ENCODE data around the gene NFYC. TPM values are rescaled to one million over a fixed set of nuclear protein-coding genes. Genes with fewer than 3 reads are reported as not detected.

NFYC gene
- total RNA-seq, 1 experiment from 2014 or later = 83.0 TPM

GRCh38 chr1:40668769-40669525, 22.6 kb upstream of the NFYC start:
- TF ChIP-seq CTCF (conservative IDR thresholded peaks at IDR 0.05; ENCODE audit: low read depth, low read length) (peak; percentile 92), EZH2 (IDR thresholded peaks at IDR 0.05; ENCODE audit: borderline replicate concordance, low read depth, low read length, poor library complexity, severe bottlenecking) (no peak)
- no TSS peak for BruUV-seq (replicated peaks)
- H3K9me3 ChIP-seq (ENCODE audit: low read depth, low read length, poor library complexity, severe bottlenecking) = no peaks in the 10 kb centered on the region
- intact Hi-C loops (cut with micrococcal nuclease; ENCODE audit: unreplicated experiment) = loop anchor here (1.0 kb wide), 1 partner anchor 57 kb away; no protein-coding TSS in a partner anchor
- ChIA-PET CTCF (interaction anchor here (0.6 to 1.0 kb wide), 3 partner anchors 9 to 22 kb away, joined by 3 read pairs; partner anchors contain the start of gene NFYC), POLR2A (ENCODE audit: low non-redundant PET) (no interaction called here)
- H3K4me1 ChIP-seq (ENCODE audit: insufficient read depth, low read length, poor library complexity, severe bottlenecking) = peaks cover 20% of the 10 kb centered on the region
- no peaks in the 10 kb centered on the region for H3K36me3 ChIP-seq (ENCODE audit: insufficient read depth, low read length, poor library complexity, severe bottlenecking)
- H3K27ac ChIP-seq (ENCODE audit: low read depth, low read length, poor library complexity, severe bottlenecking) = no peak overlapping the region
- H3K27me3 ChIP-seq (replicated peaks; ENCODE audit: insufficient read depth, low read depth, low read length, poor library complexity) = no peaks in the 10 kb centered on the region
- peak; percentile 85 for DNase-seq (ENCODE audit: low spot score)
- peak overlapping the region; percentile 34 for H3K4me3 ChIP-seq (ENCODE audit: low read depth, low read length, poor library complexity, severe bottlenecking)

- intact Hi-C loops (cut with micrococcal nuclease; ENCODE audit: unreplicated experiment) = no loop called here
- POLR2A ChIA-PET (ENCODE audit: low non-redundant PET) = no interaction called here
- Histone ChIP-seq H3K4me1 (ENCODE audit: insufficient read depth, low read length, poor library complexity, severe bottlenecking) (peaks cover 33% of the 10 kb centered on the region), H3K4me3 (ENCODE audit: low read depth, low read length, poor library complexity, severe bottlenecking) (no peak overlapping the region), H3K27ac (ENCODE audit: low read depth, low read length, poor library complexity, severe bottlenecking) (no peak overlapping the region), H3K36me3 (ENCODE audit: insufficient read depth, low read length, poor library complexity, severe bottlenecking) (no peaks in the 10 kb centered on the region), H3K27me3 (replicated peaks; ENCODE audit: insufficient read depth, low read depth, low read length, poor library complexity) (no peaks in the 10 kb centered on the region), H3K9me3 (ENCODE audit: low read depth, low read length, poor library complexity, severe bottlenecking) (no peaks in the 10 kb centered on the region)
- CTCF ChIA-PET = interaction anchor here (0.7 kb wide), 1 partner anchor 267 kb away, joined by 3 read pairs; no protein-coding TSS in a partner anchor
- peak; percentile 29 for DNase-seq (ENCODE audit: low spot score)
- BruUV-seq (replicated peaks) = no TSS peak
- TF ChIP-seq CTCF (conservative IDR thresholded peaks at IDR 0.05; ENCODE audit: low read depth, low read length) (no peak), EZH2 (IDR thresholded peaks at IDR 0.05; ENCODE audit: borderline replicate concordance, low read depth, low read length, poor library complexity, severe bottlenecking) (no peak)
Measured at GRCh38 chr1:40673452-40673851, 18.1 kb upstream of the NFYC start.

GRCh38 chr1:40676501-40676900, 15.0 kb upstream of the NFYC start:
- peak; percentile 52 for DNase-seq (ENCODE audit: low spot score)
- Histone ChIP-seq H3K4me1 (ENCODE audit: insufficient read depth, low read length, poor library complexity, severe bottlenecking) (peaks cover 33% of the 10 kb centered on the region), H3K4me3 (ENCODE audit: low read depth, low read length, poor library complexity, severe bottlenecking) (no peak overlapping the region), H3K36me3 (ENCODE audit: insufficient read depth, low read length, poor library complexity, severe bottlenecking) (no peaks in the 10 kb centered on the region), H3K27ac (ENCODE audit: low read depth, low read length, poor library complexity, severe bottlenecking) (peak overlapping the region; percentile 72), H3K27me3 (replicated peaks; ENCODE audit: insufficient read depth, low read depth, low read length, poor library complexity) (no peaks in the 10 kb centered on the region), H3K9me3 (ENCODE audit: low read depth, low read length, poor library complexity, severe bottlenecking) (no peaks in the 10 kb centered on the region)
- TF ChIP-seq EZH2 (IDR thresholded peaks at IDR 0.05; ENCODE audit: borderline replicate concordance, low read depth, low read length, poor library complexity, severe bottlenecking) (no peak), CTCF (conservative IDR thresholded peaks at IDR 0.05; ENCODE audit: low read depth, low read length) (no peak)
- intact Hi-C loops (cut with micrococcal nuclease; ENCODE audit: unreplicated experiment) = no loop called here
- CTCF ChIA-PET = no interaction called here
- no TSS peak for BruUV-seq (replicated peaks)
- POLR2A ChIA-PET (ENCODE audit: low non-redundant PET) = no interaction called here
